Activated CD8-positive, alpha-beta memory T cell treated with anti-CD3 and anti-CD28 coated beads for 48 hours (primary cell): ENCODE data around the gene BCO1.
A peak's percentile ranks its signal among the peaks of the same experiment; 100 is the strongest.
"Not testable (repeated sequence)": the region's sequence is repeated elsewhere in the genome, so short reads cannot be mapped to it uniquely, and the experiment has no call there.

ENCODE experiments used
- DNase-seq, 3 experiments: peaks; one replicate each; pipeline ENCODE4 v3.0.0-alpha.2; 2020; ENCODE audit warnings: low read depth in 2 of 3, low spot score in 2 of 3

BCO1 gene

GRCh38 chr16:81238296-81239011 is at the start of gene BCO1:
Gene BCO1 (plus strand): TSS chr16:81238689. CDS start chr16:81238909, 220 bp downstream.
- DNase-seq, result no peak

- no peak for DNase-seq
These were observed 49.3 kb upstream of the BCO1 start for GRCh38 chr16:81189100-81189664.

- DNase-seq, result no peak
These were observed 47.8 kb upstream of the BCO1 start for GRCh38 chr16:81190667-81191066.

DNA sequence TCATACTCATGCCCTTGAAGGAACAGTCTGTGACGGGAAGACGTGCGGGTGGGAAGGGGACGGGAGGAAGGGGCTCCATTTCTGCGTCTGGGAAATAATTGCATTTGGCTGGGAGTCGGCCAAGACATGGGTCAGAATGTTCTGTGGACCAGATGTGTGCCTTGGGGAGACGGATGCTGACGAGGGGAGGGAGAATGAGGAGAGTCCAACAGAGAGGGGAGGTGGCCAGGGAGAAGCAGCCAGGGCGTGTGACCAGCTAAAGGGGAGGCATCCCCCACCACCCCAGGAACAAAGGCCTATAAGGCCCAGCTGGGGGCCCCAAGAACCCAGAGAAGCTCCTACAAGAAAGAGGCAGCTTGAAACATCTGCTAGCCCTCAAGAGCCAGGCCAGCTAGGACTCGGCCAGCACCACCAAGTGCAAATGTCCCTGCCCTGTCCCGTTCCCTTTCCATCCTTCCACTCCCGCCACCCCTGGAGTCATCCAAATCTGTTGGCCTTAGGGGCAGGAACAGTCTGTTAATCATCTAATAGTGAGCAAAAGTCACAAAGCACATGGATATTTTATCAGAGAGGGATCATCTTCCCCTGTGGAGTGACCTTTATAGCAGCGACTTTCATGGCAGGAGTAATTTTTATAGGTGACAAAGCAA is 42.5 kb upstream of the BCO1 start:
- DNase-seq, result no peak

GRCh38 chr16:81198635-81199034 is 39.9 kb upstream of the BCO1 start:
- DNase-seq, result no peak

- DNase-seq, result no peak
These were observed 37.2 kb upstream of the BCO1 start for GRCh38 chr16:81201267-81201666.

- peak in 1 of 3 experiments; percentile 11 for DNase-seq
These were observed 33.5 kb upstream of the BCO1 start for GRCh38 chr16:81204798-81205680.

- DNase-seq, result no peak
These were observed 31.4 kb upstream of the BCO1 start for GRCh38 chr16:81207076-81207475.

DNA sequence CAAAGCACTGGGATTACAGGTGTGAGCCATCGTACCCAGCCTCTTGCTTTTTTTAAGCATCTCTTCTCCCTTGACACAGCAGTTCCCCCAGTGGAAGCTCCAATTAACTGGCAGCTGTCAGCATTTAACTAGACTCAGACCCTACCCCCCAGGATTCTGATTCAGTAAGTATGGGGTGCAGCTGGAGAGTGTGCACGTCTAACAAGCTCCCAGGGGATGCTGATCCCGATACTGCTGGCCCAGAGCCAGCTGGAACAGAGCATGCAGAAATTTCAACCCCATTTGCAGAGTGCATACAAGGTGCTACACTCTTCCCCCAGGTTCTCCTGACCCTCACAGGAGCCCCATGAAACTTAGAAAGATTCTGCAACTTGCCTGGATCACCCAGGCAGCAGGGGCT is 27.7 kb upstream of the BCO1 start:
- no peak for DNase-seq

DNA sequence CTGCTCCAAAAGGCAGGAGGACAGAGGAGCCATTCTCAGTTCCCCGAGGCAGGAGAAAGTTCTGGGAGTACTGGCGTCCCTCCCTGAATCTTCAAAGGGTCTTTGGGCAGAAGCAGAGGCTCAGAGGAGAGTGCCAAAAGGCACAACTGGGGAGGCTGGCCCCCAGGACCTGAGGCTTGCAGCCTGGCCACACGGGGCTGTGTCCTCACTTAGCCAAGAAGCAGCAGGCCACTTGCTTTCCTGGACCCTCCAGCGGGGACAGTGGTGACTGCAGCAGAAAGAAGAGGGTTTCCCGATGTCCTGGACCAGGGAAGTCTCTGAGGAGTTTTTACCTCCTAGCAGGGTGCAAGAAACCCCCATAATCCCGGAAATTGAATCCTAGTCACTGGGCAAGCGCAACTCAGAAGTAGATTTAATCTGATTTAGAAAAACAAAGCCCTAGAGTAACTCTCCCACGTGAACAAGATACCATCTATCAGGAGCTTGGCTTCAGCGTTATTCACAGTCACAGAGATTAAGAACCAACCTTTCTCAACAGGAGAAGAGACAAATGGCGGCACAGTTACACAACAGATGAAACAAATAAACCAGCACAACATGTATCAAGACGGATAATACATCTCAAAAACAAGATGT is 25.5 kb upstream of the BCO1 start:
- DNase-seq, result no peak

GRCh38 chr16:81214745-81215166 is 23.7 kb upstream of the BCO1 start:
- DNase-seq, result no peak

DNA sequence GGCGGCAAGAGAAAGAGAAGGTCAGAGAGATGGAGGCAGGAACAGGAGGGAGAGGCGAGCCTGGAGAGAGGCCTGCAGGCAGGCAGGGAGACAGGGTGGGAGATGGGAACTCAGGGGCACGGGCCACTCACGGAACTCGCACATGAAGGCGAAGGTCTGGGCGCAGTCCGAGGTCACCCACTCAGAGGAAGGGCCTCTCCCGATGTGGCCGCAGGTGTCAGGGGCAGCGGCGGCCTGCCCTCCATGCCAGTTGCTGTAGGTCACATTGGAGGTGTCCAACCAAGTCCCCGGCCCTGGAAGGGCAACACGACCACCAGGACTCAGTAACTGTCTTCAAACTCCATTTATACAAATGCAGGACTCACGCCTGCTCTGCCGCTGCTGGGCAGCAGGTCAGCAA is 22.4 kb upstream of the BCO1 start:
- DNase-seq, result no peak

DNA sequence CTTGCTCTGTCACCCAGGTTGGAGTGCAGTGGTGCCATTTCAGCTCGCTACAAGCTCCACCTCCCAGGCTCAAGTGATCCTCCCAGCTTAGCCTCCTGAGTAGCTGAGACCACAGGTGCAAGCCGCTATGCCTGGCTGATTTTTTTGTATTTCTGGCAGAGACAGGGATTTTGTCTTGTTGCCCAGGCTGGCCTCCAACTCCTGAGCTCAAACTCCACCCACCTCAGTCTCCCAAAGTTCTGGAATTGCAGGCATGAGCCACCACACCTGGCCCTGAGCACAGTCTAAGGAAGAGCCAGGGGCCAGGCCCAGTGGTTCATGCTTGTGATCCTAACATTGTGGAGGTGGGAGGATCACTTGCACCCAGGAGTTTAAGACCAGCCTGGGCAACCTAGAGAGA is 21.8 kb upstream of the BCO1 start:
- DNase-seq, result no peak

GRCh38 chr16:81219151-81219550 is 19.3 kb upstream of the BCO1 start:
- no peak for DNase-seq

DNA sequence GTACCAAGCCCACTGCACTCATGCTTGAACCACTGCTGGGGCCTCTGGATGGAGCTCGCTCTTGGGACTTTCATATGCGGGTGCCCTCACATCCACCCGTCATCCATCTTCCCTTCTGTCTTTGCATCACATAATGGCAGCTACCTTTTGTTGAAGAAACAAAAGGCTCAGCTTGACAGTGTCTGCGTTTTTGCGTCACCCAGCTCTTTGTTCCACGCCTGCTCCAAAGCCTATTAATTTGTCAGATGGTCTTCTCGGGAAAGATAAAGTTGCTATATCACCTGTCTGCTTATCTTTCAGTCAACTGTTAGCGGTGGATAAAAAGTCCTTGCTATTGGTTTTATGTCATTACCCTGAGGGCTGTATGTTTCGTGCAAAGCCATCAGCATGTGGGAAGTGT is 18.1 kb upstream of the BCO1 start:
- DNase-seq, result no peak

DNA sequence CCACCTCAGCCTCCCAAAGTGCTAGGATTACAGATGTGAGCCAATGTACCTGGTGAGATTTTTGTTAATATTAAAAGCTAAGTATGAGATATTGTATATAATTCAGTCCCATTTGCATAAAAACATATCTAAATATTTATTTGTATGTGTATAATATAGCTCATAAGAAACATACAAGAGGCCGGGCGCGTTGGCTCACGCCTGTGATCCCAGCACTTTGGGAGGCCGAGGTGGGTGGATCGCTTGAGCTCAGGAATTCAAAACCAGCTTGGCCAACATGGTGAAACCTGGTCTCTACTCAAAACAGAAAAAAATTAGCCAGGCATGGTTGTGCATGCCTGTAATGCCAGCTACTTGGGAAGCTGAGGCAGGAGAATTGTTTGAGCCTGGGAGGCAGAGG is 16.8 kb upstream of the BCO1 start:
- no peak for DNase-seq

DNA sequence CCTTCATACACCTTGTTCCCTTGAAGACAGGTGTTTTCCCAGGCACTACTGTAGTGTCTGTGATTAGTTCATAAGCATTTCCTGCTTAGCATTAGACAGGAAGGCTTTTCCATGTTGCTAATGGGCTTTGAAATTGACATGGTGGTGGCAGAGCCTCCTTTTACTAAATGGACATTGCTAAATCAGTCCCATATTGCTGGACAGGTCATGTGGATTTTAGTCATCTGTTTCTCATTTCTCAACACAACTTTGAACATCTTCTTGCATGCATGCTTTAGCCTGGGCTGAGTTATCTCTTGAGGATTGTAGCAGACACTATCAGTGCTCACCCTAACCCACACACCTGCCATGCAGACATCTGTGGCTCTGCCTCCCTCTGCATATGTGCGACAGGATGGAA is 13.7 kb upstream of the BCO1 start:
- DNase-seq, result no peak

GRCh38 chr16:81225697-81226096 is 12.8 kb upstream of the BCO1 start:
- DNase-seq, result not testable (repeated sequence)

DNA sequence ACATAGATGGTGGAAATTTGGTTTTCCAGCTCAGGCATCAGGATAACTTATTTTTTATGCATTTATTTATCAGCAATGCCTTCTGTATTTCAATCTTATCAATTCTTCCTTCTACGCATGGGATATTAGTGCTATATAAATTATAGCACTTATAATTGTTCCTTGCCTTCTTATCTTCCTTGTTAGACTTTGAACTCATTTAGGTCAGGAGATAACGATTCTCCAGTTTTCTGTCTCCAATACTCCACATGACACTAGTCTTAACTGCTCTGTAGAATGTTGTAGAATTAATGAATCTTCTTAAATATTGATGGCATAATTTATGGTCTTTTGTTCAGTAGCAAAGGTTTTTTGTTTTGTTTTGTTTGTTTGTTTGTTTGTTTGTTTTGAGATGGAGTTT is 10.7 kb upstream of the BCO1 start:
- DNase-seq, result no peak

DNA sequence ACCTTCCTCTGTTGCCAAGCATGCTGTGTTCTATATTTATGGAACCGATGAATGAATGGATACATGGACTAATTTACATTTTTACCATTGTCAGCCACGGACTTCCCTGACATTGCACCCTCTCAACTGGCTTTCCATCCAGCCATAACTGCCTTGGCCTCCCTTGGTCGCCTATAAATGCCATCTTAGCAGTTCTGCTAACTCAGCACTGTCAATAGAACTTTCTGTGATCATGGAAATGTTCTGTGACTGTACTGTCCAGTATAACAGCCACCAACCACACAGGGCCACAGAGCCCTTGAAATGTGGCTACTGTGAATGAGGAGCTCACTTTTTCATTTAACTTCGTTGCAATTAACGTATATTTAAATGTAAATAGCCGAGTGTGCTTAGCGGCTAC is 8.7 kb upstream of the BCO1 start:
- no peak for DNase-seq

- DNase-seq, result no peak
These were observed 7.5 kb upstream of the BCO1 start for GRCh38 chr16:81231014-81231413.
